ENCODE measurements around the gene PREX1.

GRCh38 chr20:48630342-48631075, 197.3 kb downstream of the PREX1 start:
- no peak for TF ChIP-seq CTCF (IDR thresholded peaks at IDR 0.05)
- no peak for TF ChIP-seq POLR2A (IDR thresholded peaks at IDR 0.05)
